ENCODE data around the gene TTPAL.

Gene TTPAL

DNA sequence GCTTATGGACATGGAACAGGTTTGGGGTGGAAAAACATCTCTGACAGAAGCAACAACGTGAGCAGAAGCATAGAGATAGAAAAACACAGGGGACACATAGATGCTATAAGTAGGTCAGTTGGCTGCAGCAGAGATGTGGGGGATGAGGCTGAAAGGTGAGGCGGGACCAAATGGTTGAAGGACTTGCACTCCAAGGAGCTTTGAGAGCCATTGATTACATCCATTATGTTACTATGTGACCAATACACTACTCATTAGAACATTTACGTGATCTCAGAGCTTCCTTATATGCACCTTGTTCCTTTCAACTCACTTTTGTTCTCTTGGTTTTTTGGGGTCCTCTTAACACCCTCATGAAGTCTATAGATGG lies 47.9 kb upstream of the TTPAL start:
- H3K27ac ChIP-seq (ENCODE audit: low read depth, low read length), result no peak overlapping the region
- TF ChIP-seq EZH2phosphoT487 (IDR thresholded peaks at IDR 0.05; ENCODE audit: borderline replicate concordance, low read length) (no peak), CTCF (IDR thresholded peaks at IDR 0.05; ENCODE audit: low read depth, low read length, poor library complexity, severe bottlenecking) (no peak)

DNA sequence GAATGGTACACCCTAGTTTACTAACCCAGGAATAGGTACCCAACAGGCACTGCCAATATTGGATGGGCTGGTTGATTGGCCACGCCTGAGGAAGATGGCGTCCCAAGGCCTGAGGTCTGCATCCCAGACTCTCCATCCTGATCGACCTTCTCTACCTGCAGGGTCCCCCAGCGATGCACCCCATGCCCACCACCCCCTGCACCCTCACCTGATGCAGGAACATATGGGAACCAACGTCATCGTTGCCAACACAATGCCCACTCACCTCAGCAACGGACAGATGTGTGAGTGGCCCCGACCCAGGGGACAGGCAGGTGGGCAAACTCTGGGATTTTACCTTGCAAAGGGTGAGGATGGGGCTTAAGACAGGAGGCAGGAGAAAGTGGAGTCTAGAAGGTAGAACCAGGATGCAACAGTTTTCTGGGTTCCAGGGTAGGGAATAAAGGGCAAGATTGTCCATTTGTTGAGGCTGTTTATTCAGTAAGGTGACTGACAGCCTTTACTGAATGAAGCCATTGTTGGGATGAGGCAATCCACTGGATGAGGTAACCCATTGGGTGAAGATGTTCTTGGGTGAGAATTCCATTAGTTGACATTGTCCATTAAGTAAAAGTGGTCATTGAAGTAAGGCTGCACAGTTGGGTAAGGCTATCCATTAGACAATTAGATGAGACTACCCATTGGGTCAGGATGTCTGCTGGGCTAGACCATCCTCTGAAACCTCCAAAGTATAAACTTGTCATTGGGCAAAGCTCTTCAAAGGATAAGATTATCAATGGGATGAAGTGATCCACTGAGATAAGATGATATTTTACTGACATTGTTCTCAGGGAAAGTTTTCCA lies 47.3 kb upstream of the TTPAL start:
- no peaks in the 10 kb centered on the region for H3K9me3 ChIP-seq (ENCODE audit: control insufficient read depth, insufficient read depth, low read length)
- no peaks in the 10 kb centered on the region for H3F3A ChIP-seq (ENCODE audit: control insufficient read depth, insufficient read depth)
- no peaks in the 10 kb centered on the region for H3K79me2 ChIP-seq (ENCODE audit: control insufficient read depth, low read length)
- H3K36me3 ChIP-seq (ENCODE audit: control insufficient read depth, low read length), result no peaks in the 10 kb centered on the region
- no peak for TF ChIP-seq CTCF (IDR thresholded peaks at IDR 0.05; ENCODE audit: low read depth, low read length, poor library complexity, severe bottlenecking)
- TF ChIP-seq EZH2phosphoT487 (IDR thresholded peaks at IDR 0.05; ENCODE audit: borderline replicate concordance, low read length), result no peak
- no peaks in the 10 kb centered on the region for H3K9me2 ChIP-seq (replicated peaks; ENCODE audit: control insufficient read depth, low read length)
- H3K27me3 ChIP-seq (ENCODE audit: control insufficient read depth, low read length), result 0 out of 2 replicates have a peak, but pooled peaks cover 3% of the 10 kb centered on the region
- no peaks in the 10 kb centered on the region for H4K20me1 ChIP-seq (ENCODE audit: control insufficient read depth, insufficient read depth, low read depth, low read length)
- H3K27ac ChIP-seq (ENCODE audit: low read depth, low read length), result no peak overlapping the region
- H3K4me3 ChIP-seq (ENCODE audit: low read length), result no peak overlapping the region
- H3K4me2 ChIP-seq (ENCODE audit: low read length), result no peak overlapping the region
- no peaks in the 10 kb centered on the region for H3K4me1 ChIP-seq (ENCODE audit: control insufficient read depth, low read length)

More for the DNA sequence above, 47.9 kb upstream of the TTPAL start:
- Histone ChIP-seq H3K9me2 (replicated peaks; ENCODE audit: control insufficient read depth, low read length) (no peaks in the 10 kb centered on the region), H3K4me2 (ENCODE audit: low read length) (no peak overlapping the region), H3K36me3 (ENCODE audit: control insufficient read depth, low read length) (no peaks in the 10 kb centered on the region), H3K79me2 (ENCODE audit: control insufficient read depth, low read length) (no peaks in the 10 kb centered on the region), H3F3A (ENCODE audit: control insufficient read depth, insufficient read depth) (no peaks in the 10 kb centered on the region), H3K4me3 (ENCODE audit: low read length) (no peak overlapping the region), H3K4me1 (ENCODE audit: control insufficient read depth, low read length) (no peaks in the 10 kb centered on the region), H3K27me3 (ENCODE audit: control insufficient read depth, low read length) (0 out of 2 replicates have a peak, but pooled peaks cover 3% of the 10 kb centered on the region), H4K20me1 (ENCODE audit: control insufficient read depth, insufficient read depth, low read depth, low read length) (no peaks in the 10 kb centered on the region), H3K9me3 (ENCODE audit: control insufficient read depth, insufficient read depth, low read length) (no peaks in the 10 kb centered on the region)

DNA sequence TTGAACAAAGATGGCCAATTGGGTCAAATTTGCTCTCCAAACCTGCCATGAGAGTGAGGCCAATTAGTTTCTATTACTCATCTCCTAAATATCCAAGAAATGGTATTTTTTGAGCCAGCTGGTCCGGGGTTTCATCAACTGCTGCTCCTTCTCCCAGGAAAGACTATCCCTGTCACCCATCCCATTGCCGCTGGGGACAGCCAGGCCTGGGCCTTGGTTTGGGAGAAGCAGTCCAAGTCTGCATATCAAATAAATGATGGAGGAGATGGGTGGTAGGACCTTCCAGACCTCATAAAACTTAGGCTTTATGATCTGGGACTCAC lies 46.7 kb upstream of the TTPAL start:
- Histone ChIP-seq H3K9me3 (ENCODE audit: control insufficient read depth, insufficient read depth, low read length) (no peaks in the 10 kb centered on the region), H3K4me2 (ENCODE audit: low read length) (no peak overlapping the region), H3K4me1 (ENCODE audit: control insufficient read depth, low read length) (no peaks in the 10 kb centered on the region), H3K4me3 (ENCODE audit: low read length) (no peak overlapping the region), H3F3A (ENCODE audit: control insufficient read depth, insufficient read depth) (no peaks in the 10 kb centered on the region), H3K9me2 (replicated peaks; ENCODE audit: control insufficient read depth, low read length) (no peaks in the 10 kb centered on the region), H3K79me2 (ENCODE audit: control insufficient read depth, low read length) (no peaks in the 10 kb centered on the region), H3K36me3 (ENCODE audit: control insufficient read depth, low read length) (no peaks in the 10 kb centered on the region), H3K27ac (ENCODE audit: low read depth, low read length) (no peak overlapping the region), H4K20me1 (ENCODE audit: control insufficient read depth, insufficient read depth, low read depth, low read length) (no peaks in the 10 kb centered on the region), H3K27me3 (ENCODE audit: control insufficient read depth, low read length) (0 out of 2 replicates have a peak, but pooled peaks cover 3% of the 10 kb centered on the region)
- TF ChIP-seq EZH2phosphoT487 (IDR thresholded peaks at IDR 0.05; ENCODE audit: borderline replicate concordance, low read length), result no peak
- no peak for TF ChIP-seq CTCF (IDR thresholded peaks at IDR 0.05; ENCODE audit: low read depth, low read length, poor library complexity, severe bottlenecking)

Data from DOHH2 (cell line).